Loucy (cell line): ENCODE data around the gene KDM2B.

Experiments used
- H2AFZ ChIP-seq: fragments of 200-600 bp; sonication (generic); 2 replicates; pipeline ENCODE4 v1.6.0; 2016; ENCODE audit warnings: antibody characterized with exemption, mild to moderate bottlenecking, low read length, moderate library complexity
- H3F3A ChIP-seq: fragments of 200-600 bp; 2 replicates; pipeline ENCODE4 v1.6.0; 2016; ENCODE audit warnings: antibody characterized with exemption, low read depth, mild to moderate bottlenecking
- H3K27me3 ChIP-seq: fragments of 200-600 bp; sonication (generic); 2 replicates; pipeline ENCODE4 v1.6.1; 2014; ENCODE audit warnings: low read length, mild to moderate bottlenecking; ENCODE audit not compliant: insufficient read depth, poor library complexity, severe bottlenecking
- H3K36me3 ChIP-seq: fragments of 200-600 bp; sonication (generic); 2 replicates; pipeline ENCODE4 v1.6.1; 2016; ENCODE audit warnings: low read length; ENCODE audit not compliant: insufficient read depth
- H3K4me1 ChIP-seq: fragments of 200-600 bp; sonication (generic); 2 replicates; pipeline ENCODE4 v1.5.1; 2014; ENCODE audit warnings: low read length, mild to moderate bottlenecking; ENCODE audit not compliant: insufficient read depth, poor library complexity, severe bottlenecking
- H3K4me2 ChIP-seq: fragments of 200-600 bp; sonication (generic); 2 replicates; pipeline ENCODE4 v1.6.0; 2014; ENCODE audit warnings: antibody characterized with exemption, low read length, low read depth, mild to moderate bottlenecking; ENCODE audit not compliant: poor library complexity, severe bottlenecking
- H3K4me3 ChIP-seq: fragments of 200-600 bp; sonication (generic); 2 replicates; pipeline ENCODE4 v1.5.1; 2014; ENCODE audit warnings: low read length, mild to moderate bottlenecking, mixed read lengths; ENCODE audit not compliant: poor library complexity, severe bottlenecking
- H3K79me2 ChIP-seq: fragments of 200-600 bp; sonication (generic); 2 replicates; pipeline ENCODE4 v1.6.1; 2014; ENCODE audit warnings: low read length; ENCODE audit not compliant: insufficient read depth
- H3K9ac ChIP-seq: fragments of 200-600 bp; sonication (generic); 2 replicates; pipeline ENCODE4 v1.6.0; 2014; ENCODE audit warnings: mild to moderate bottlenecking, low read depth, low read length, moderate library complexity; ENCODE audit not compliant: poor library complexity, severe bottlenecking
- H3K9me2 ChIP-seq: fragments of 200-600 bp; sonication (generic); replicated peaks from 2 replicates; pipeline ENCODE4 v1.6.1; 2016; ENCODE audit warnings: low read depth, low read length, mixed read lengths
- H3K9me3 ChIP-seq: fragments of 200-600 bp; sonication (generic); 2 replicates; pipeline ENCODE4 v1.6.1; 2014; ENCODE audit warnings: mild to moderate bottlenecking, antibody characterized with exemption, low read length, low read depth; ENCODE audit not compliant: insufficient read depth
- H4K20me1 ChIP-seq: fragments of 200-600 bp; sonication (generic); 2 replicates; pipeline ENCODE4 v1.6.0; 2014; ENCODE audit warnings: antibody characterized with exemption, low read length, mild to moderate bottlenecking; ENCODE audit not compliant: insufficient read depth, poor library complexity, severe bottlenecking
- EZH2phosphoT487 ChIP-seq: fragments of 200-600 bp; IDR thresholded peaks from 2 replicates; pipeline ENCODE4 v1.6.1; 2018; ENCODE audit warnings: antibody characterized with exemption, mild to moderate bottlenecking, moderate library complexity, borderline replicate concordance
- TF ChIP-seq, protein P1 (sequence below): fragments of 200-600 bp; sonication (generic); conservative IDR thresholded peaks from 2 replicates; pipeline ENCODE4 v1.5.1; 2014; ENCODE audit warnings: mild to moderate bottlenecking, antibody characterized with exemption, low read length

Gene KDM2B

DNA sequence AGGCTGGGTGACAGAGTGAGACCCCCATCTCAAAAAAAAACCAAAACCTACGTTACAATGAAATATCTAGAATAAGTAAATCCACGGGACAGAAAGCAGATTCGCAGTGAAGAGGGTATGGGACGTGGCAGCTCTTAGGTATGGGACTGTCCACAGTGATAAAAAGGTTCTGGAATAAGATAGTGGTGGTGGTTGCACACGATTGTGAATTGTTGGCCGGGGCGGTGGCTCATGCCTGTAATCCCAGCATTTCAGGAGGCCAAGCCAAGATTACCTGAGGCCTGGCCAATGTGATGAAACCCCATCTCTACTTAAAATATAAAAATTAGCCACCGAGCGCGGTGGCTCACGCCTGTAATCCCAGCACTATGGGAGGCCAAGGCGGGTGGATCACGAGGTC is 76.3 kb downstream of the KDM2B start:
- Histone ChIP-seq H2AFZ (no peak overlapping the region), H3K4me1 (no peaks in the 10 kb centered on the region), H3K4me3 (no peak overlapping the region), H4K20me1 (peaks cover 4% of the 10 kb centered on the region), H3K36me3 (peaks cover 52% of the 10 kb centered on the region; the same call in 1 of the 2 replicates), H3K9ac (no peak overlapping the region), H3F3A (no peaks in the 10 kb centered on the region), H3K79me2 (no peaks in the 10 kb centered on the region), H3K27me3 (no peaks in the 10 kb centered on the region), H3K9me3 (no peaks in the 10 kb centered on the region), H3K4me2 (no peak overlapping the region), H3K9me2 (no peaks in the 10 kb centered on the region)
- TF ChIP-seq EZH2phosphoT487: no peak
- TF ChIP-seq, protein P1, sequence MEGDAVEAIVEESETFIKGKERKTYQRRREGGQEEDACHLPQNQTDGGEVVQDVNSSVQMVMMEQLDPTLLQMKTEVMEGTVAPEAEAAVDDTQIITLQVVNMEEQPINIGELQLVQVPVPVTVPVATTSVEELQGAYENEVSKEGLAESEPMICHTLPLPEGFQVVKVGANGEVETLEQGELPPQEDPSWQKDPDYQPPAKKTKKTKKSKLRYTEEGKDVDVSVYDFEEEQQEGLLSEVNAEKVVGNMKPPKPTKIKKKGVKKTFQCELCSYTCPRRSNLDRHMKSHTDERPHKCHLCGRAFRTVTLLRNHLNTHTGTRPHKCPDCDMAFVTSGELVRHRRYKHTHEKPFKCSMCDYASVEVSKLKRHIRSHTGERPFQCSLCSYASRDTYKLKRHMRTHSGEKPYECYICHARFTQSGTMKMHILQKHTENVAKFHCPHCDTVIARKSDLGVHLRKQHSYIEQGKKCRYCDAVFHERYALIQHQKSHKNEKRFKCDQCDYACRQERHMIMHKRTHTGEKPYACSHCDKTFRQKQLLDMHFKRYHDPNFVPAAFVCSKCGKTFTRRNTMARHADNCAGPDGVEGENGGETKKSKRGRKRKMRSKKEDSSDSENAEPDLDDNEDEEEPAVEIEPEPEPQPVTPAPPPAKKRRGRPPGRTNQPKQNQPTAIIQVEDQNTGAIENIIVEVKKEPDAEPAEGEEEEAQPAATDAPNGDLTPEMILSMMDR: no peak

DNA sequence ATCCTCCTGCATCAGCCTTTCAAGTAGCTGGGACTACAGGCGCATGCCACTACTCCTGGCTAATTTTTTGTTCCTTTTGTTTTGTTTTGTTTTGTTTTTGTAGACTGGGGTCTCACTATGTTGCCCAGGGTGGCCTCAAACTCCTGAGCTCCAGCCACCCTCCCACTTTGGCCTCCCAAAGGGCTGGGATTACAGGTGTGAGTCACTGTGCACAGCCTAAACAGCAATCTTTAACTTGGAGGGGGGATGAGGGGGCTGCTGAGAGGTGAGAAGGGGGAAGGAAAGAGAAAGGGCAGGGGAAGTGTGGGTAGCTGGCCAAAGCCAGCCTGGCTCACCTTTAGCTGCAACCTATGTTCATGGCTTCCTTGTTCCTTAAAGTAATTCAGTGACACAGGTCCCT is 77.4 kb downstream of the KDM2B start:
- no peaks in the 10 kb centered on the region for H3K9me3 ChIP-seq
- H3K36me3 ChIP-seq: peaks cover 41% of the 10 kb centered on the region; the same call in 1 of the 2 replicates
- TF ChIP-seq, protein P1: no peak
- no peak for TF ChIP-seq EZH2phosphoT487
- H3K4me2 ChIP-seq: no peak overlapping the region
- H3K9ac ChIP-seq: no peak overlapping the region
- no peaks in the 10 kb centered on the region for H3K27me3 ChIP-seq
- no peak overlapping the region for H2AFZ ChIP-seq
- no peaks in the 10 kb centered on the region for H3K4me1 ChIP-seq
- no peaks in the 10 kb centered on the region for H3K79me2 ChIP-seq
- H4K20me1 ChIP-seq: peaks cover 4% of the 10 kb centered on the region
- H3F3A ChIP-seq: no peaks in the 10 kb centered on the region
- H3K9me2 ChIP-seq: no peaks in the 10 kb centered on the region
- no peak overlapping the region for H3K4me3 ChIP-seq

DNA sequence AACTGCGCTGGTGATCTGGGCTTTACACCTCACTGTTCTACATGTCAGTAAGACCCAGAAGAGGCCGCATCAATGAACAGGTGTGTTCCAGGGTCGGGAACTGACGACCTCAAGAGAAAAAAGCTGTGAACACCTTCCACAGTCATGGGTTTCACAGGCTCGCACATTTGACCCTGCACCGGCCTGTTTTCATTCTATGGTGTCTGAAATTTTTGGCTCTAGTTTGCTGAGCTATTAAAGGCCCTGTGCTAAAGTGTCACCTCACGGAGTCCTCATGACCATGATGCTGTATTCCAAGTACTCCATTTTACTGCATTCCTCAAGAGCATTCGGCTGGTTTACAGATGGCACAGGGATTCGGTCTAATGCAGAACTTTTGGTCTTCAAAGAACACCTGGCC is 78.9 kb downstream of the KDM2B start:
- Histone ChIP-seq H4K20me1 (peaks cover 4% of the 10 kb centered on the region), H3K4me1 (peaks cover 2% of the 10 kb centered on the region), H3K9me2 (no peaks in the 10 kb centered on the region), H3K4me3 (no peak overlapping the region), H3K9me3 (no peaks in the 10 kb centered on the region), H3K9ac (no peak overlapping the region), H3F3A (no peaks in the 10 kb centered on the region), H2AFZ (no peak overlapping the region), H3K27me3 (no peaks in the 10 kb centered on the region), H3K4me2 (no peak overlapping the region), H3K79me2 (no peaks in the 10 kb centered on the region), H3K36me3 (peaks cover 29% of the 10 kb centered on the region; the same call in 1 of the 2 replicates)
- TF ChIP-seq EZH2phosphoT487: no peak
- TF ChIP-seq, protein P1: no peak
